WTC11 (cell line): Measurements from ENCODE around the gene FCN3. TPM values are rescaled to one million over a fixed set of nuclear protein-coding genes. Genes with fewer than 3 reads are reported as not detected.

ENCODE experiments used
- ATAC-seq: fragments of 200-7000 bp; cut with Tn5 transposase; 2 replicates; pipeline ENCODE4 v1.10.0; 2021; ENCODE audit warnings: mild to moderate bottlenecking, moderate library complexity
- CTCF ChIA-PET: fragments of 300-600 bp; sonication (Branson Sonifier 250); formaldehyde crosslinking; loops from one replicate; lab custom pipeline; 2021; ENCODE audit warnings: antibody characterized with exemption; lab: Charles Lee
- POLR2A ChIA-PET: fragments of 350-600 bp; sonication (Branson Sonifier 250); formaldehyde crosslinking; loops from one replicate; lab custom pipeline; 2021; ENCODE audit warnings: antibody characterized with exemption; lab: Charles Lee
- DNase-seq: peaks from one replicate; pipeline ENCODE4 v3.0.0; 2021; ENCODE audit warnings: low spot score
- H3K27ac Mint-ChIP-seq: 2 replicates; pipeline ENCODE4 v1.8.0; 2021; ENCODE audit warnings: mixed read lengths
- H3K27me3 Mint-ChIP-seq: 2 replicates; pipeline ENCODE4 v1.8.0; 2021; ENCODE audit warnings: low read depth, mild to moderate bottlenecking, moderate library complexity, mixed read lengths
- H3K36me3 Mint-ChIP-seq: 2 replicates; pipeline ENCODE4 v1.8.0; 2021; ENCODE audit warnings: mixed read lengths
- H3K4me1 Mint-ChIP-seq: 2 replicates; pipeline ENCODE4 v1.8.0; 2022; ENCODE audit warnings: mixed read lengths
- H3K4me3 Mint-ChIP-seq: 2 replicates; pipeline ENCODE4 v1.8.0; 2021; ENCODE audit warnings: mild to moderate bottlenecking, moderate library complexity, mixed read lengths
- H3K9me3 Mint-ChIP-seq: 2 replicates; pipeline ENCODE4 v1.8.0; 2021; ENCODE audit warnings: mixed read lengths
- ATF1 ChIP-seq: sonication (generic); formaldehyde crosslinking; IDR thresholded peaks from 2 replicates; pipeline ENCODE4 v1.8.1; 2023; ENCODE audit warnings: mild to moderate bottlenecking, moderate library complexity, missing genetic modification reagents
- ATF6 ChIP-seq: sonication (generic); formaldehyde crosslinking; IDR thresholded peaks from 2 replicates; pipeline ENCODE4 v1.8.1; 2023; ENCODE audit warnings: mild to moderate bottlenecking, missing genetic modification reagents
- CDX4 ChIP-seq: fragments of 250-450 bp; sonication (Bioruptor Pico); IDR thresholded peaks from 2 replicates; pipeline ENCODE4 v1.9.0; 2021; ENCODE audit warnings: moderate library complexity, mild to moderate bottlenecking, inconsistent platforms, borderline replicate concordance
- CREB1 ChIP-seq: sonication (generic); formaldehyde crosslinking; IDR thresholded peaks from 2 replicates; pipeline ENCODE4 v1.8.0; 2023; ENCODE audit warnings: mild to moderate bottlenecking, missing genetic modification reagents
- ELF4 ChIP-seq: sonication (generic); formaldehyde crosslinking; IDR thresholded peaks from 2 replicates; pipeline ENCODE4 v1.8.1; 2022; ENCODE audit warnings: low read depth, mild to moderate bottlenecking, moderate library complexity, missing genetic modification reagents
- FOXK1 ChIP-seq: sonication (generic); formaldehyde crosslinking; IDR thresholded peaks from 2 replicates; pipeline ENCODE4 v1.8.0; 2022; ENCODE audit warnings: mild to moderate bottlenecking, moderate library complexity, missing genetic modification reagents
- IRF1 ChIP-seq: sonication (generic); formaldehyde crosslinking; IDR thresholded peaks from 2 replicates; pipeline ENCODE4 v1.8.0; 2023; ENCODE audit warnings: missing genetic modification reagents
- JUN ChIP-seq: sonication (generic); formaldehyde crosslinking; IDR thresholded peaks from 2 replicates; pipeline ENCODE4 v1.8.0; 2023; ENCODE audit warnings: mild to moderate bottlenecking, missing genetic modification reagents
- MAX ChIP-seq: sonication (generic); formaldehyde crosslinking; IDR thresholded peaks from 2 replicates; pipeline ENCODE4 v1.8.0; 2022; ENCODE audit warnings: mild to moderate bottlenecking, missing genetic modification reagents
- MYBL2 ChIP-seq: sonication (generic); formaldehyde crosslinking; IDR thresholded peaks from 2 replicates; pipeline ENCODE4 v1.8.1; 2023; ENCODE audit warnings: mild to moderate bottlenecking, moderate library complexity, missing genetic modification reagents
- OVOL2 ChIP-seq: fragments of 250-450 bp; sonication (Bioruptor Pico); IDR thresholded peaks from 2 replicates; pipeline ENCODE4 v1.9.0; 2021; ENCODE audit warnings: mild to moderate bottlenecking, borderline replicate concordance
- PRDM15 ChIP-seq: sonication (generic); formaldehyde crosslinking; IDR thresholded peaks from 2 replicates; pipeline ENCODE4 v1.8.0; 2022; ENCODE audit warnings: missing genetic modification reagents
- STAT6 ChIP-seq: sonication (generic); formaldehyde crosslinking; conservative IDR thresholded peaks from 2 replicates; pipeline ENCODE4 v1.8.1; 2023; ENCODE audit warnings: mild to moderate bottlenecking, low read depth, missing genetic modification reagents, moderate library complexity
- TCF7 ChIP-seq: sonication (generic); formaldehyde crosslinking; IDR thresholded peaks from 2 replicates; pipeline ENCODE4 v1.8.0; 2022; ENCODE audit warnings: mild to moderate bottlenecking, low read depth, missing genetic modification reagents, moderate library complexity
- ZMAT4 ChIP-seq: fragments of 250-450 bp; sonication (Bioruptor Pico); IDR thresholded peaks from 2 replicates; pipeline ENCODE4 v1.9.0; 2021; ENCODE audit warnings: mild to moderate bottlenecking
- total RNA-seq: library from RNA; stranded (reverse); gene quantifications from 3 replicates; pipeline ENCODE4 v1.2.3, GENCODE V29; 2021

The FCN3 gene
- total RNA-seq, 1 experiment from 2014 or later, result 0.98 TPM

- TF ChIP-seq TCF7 (CRISPR knock-in tag) (no peak), CREB1 (CRISPR knock-in tag) (no peak), CDX4 (no peak), IRF1 (CRISPR knock-in tag) (0 out of 2 replicates have a peak, but pooled peaks have one; percentile 21), ZMAT4 (CRISPR knock-in tag) (no peak)
These were observed 31.6 kb downstream of the FCN3 start (continued) for GRCh38 chr1:27342778-27343638.

GRCh38 chr1:27342391-27342777 lies 32.2 kb downstream of the FCN3 start:
- TF ChIP-seq JUN (CRISPR knock-in tag) (no peak), FOXK1 (CRISPR knock-in tag) (0 out of 2 replicates have a peak, but pooled peaks have one; percentile 3)
- ChIA-PET POLR2A (interaction anchor here (1.1 to 2.0 kb wide), 5 partner anchors 7 to 35 kb away, joined by 4 to 7 read pairs (median 5); no protein-coding TSS in a partner anchor), CTCF (interaction anchor here (0.7 to 4.5 kb wide), 14 partner anchors 8 to 63 kb away, joined by 3 to 36 read pairs (median 6); partner anchors contain the start of gene MAP3K6)
- DNase-seq (no peak), ATAC-seq (no peak)
- H3K4me3 Mint-ChIP-seq, result peak overlapping the region; percentile 67
- no peaks in the 10 kb centered on the region for H3K9me3 Mint-ChIP-seq
- peaks cover 2% of the 10 kb centered on the region; the same call in 1 of the 2 replicates for H3K27me3 Mint-ChIP-seq
- peaks cover 9% of the 10 kb centered on the region; the same call in 1 of the 2 replicates for H3K36me3 Mint-ChIP-seq
- peaks cover 42% of the 10 kb centered on the region for H3K4me1 Mint-ChIP-seq
- H3K27ac Mint-ChIP-seq, result peak overlapping the region; percentile 38

- Mint-ChIP-seq H3K4me3 (peak within 1 kb of the TSS; percentile 67), H3K36me3 (peaks cover 7% of the 10 kb centered on the region; the same call in 1 of the 2 replicates), H3K4me1 (peaks cover 39% of the 10 kb centered on the region), H3K27ac (peak within 1 kb of the TSS; percentile 38), H3K9me3 (no peaks in the 10 kb centered on the region), H3K27me3 (peaks cover 2% of the 10 kb centered on the region; the same call in 1 of the 2 replicates)
- ChIA-PET POLR2A (interaction anchor here (0.6 to 2.0 kb wide), 6 partner anchors 8 to 83 kb away, joined by 4 to 12 read pairs (median 6); no protein-coding TSS in a partner anchor), CTCF (interaction anchor here (0.7 to 4.5 kb wide), 14 partner anchors 9 to 1170 kb away, joined by 3 to 36 read pairs (median 6); partner anchors contain the start of gene MAP3K6)
- DNase-seq (peak; percentile 72), ATAC-seq (peak; percentile 80)
- TF ChIP-seq FOXK1 (CRISPR knock-in tag), result no peak
- TF ChIP-seq ATF6 (CRISPR knock-in tag), result no peak
- peak; percentile 62 for TF ChIP-seq MAX (CRISPR knock-in tag)
- TF ChIP-seq OVOL2, result no peak
- TF ChIP-seq CREB1 (CRISPR knock-in tag), result no peak
- 0 out of 2 replicates have a peak, but pooled peaks have one; percentile 31 for TF ChIP-seq ATF1 (CRISPR knock-in tag)
- TF ChIP-seq PRDM15 (CRISPR knock-in tag), result peak; percentile 98
- TF ChIP-seq ELF4 (CRISPR knock-in tag), result no peak
- no peak for TF ChIP-seq STAT6 (CRISPR knock-in tag)
- TF ChIP-seq MYBL2 (CRISPR knock-in tag), result no peak
These were observed 32.9 kb downstream of the FCN3 start, which contains the start of gene SYTL1 for GRCh38 chr1:27341525-27342252. Gene SYTL1, plus strand, starts transcription at chr1:27342022. Its CDS starts 3,313 bp downstream, at chr1:27345335.
